ENCODE data around the gene CLASP1. TPM values are rescaled to one million over a fixed set of nuclear protein-coding genes. Genes with fewer than 3 reads are reported as not detected.

Gene CLASP1
- total RNA-seq, 1 experiment from 2014 or later, result 46.1 TPM

GRCh38 chr2:121324601-121325000, 324.7 kb downstream of the CLASP1 start:
- Mint-ChIP-seq H3K27me3 (ENCODE audit: insufficient read depth, unreplicated experiment) (no peaks in the 10 kb centered on the region), H3K4me3 (ENCODE audit: unreplicated experiment) (no peak overlapping the region), H3K36me3 (ENCODE audit: insufficient read depth, unreplicated experiment) (no peaks in the 10 kb centered on the region), H3K27ac (ENCODE audit: unreplicated experiment) (no peak overlapping the region), H3K4me1 (ENCODE audit: low read depth, unreplicated experiment) (peaks cover 9% of the 10 kb centered on the region), H3K9me3 (ENCODE audit: unreplicated experiment) (no peaks in the 10 kb centered on the region)
- intact Hi-C loops (cut with micrococcal nuclease; ENCODE audit: unreplicated experiment), result no loop called here
- no peaks in the 10 kb centered on the region for H3K36me3 ChIP-seq (ENCODE audit: control insufficient read depth, insufficient read depth, low read length)
- no peak overlapping the region for H3K4me3 ChIP-seq (ENCODE audit: low read depth, low read length)
- no peak for DNase-seq
- H3K4me1 ChIP-seq, result peaks cover 9% of the 10 kb centered on the region
- no peak for TF ChIP-seq CTCF (IDR thresholded peaks at IDR 0.05; ENCODE audit: insufficient read depth in 1 of 2, low read depth in 1 of 2, low read length in 1 of 2, severe bottlenecking in 1 of 2, unreplicated experiment in 1 of 2)
- H3K27me3 ChIP-seq (replicated peaks; ENCODE audit: control insufficient read depth, insufficient read depth, low read length), result no peaks in the 10 kb centered on the region
- no TSS peak for BruUV-seq (replicated peaks)
- CTCF ChIA-PET, result interaction anchor here (1.3 kb wide), 1 partner anchor 196 kb away, joined by 3 read pairs; no protein-coding TSS in a partner anchor
- POLR2A ChIA-PET, result no interaction called here
- no peaks in the 10 kb centered on the region for H3K9me3 ChIP-seq

- Histone ChIP-seq H3K27me3 (replicated peaks; ENCODE audit: control insufficient read depth, insufficient read depth, low read length) (no peaks in the 10 kb centered on the region), H3K4me1 (peaks cover 13% of the 10 kb centered on the region), H3K9me3 (no peaks in the 10 kb centered on the region), H3K4me3 (ENCODE audit: low read depth, low read length) (no peak overlapping the region), H3K36me3 (ENCODE audit: control insufficient read depth, insufficient read depth, low read length) (no peaks in the 10 kb centered on the region)
- no peak overlapping the region for H3K4me3 Mint-ChIP-seq (ENCODE audit: unreplicated experiment)
- DNase-seq, result no peak
- CTCF ChIA-PET, result interaction anchor here (0.7 kb wide), 1 partner anchor 950 kb away, joined by 5 read pairs; no protein-coding TSS in a partner anchor
- TF ChIP-seq CTCF (IDR thresholded peaks at IDR 0.05; ENCODE audit: insufficient read depth in 1 of 2, low read depth in 1 of 2, low read length in 1 of 2, severe bottlenecking in 1 of 2, unreplicated experiment in 1 of 2), result no peak
- H3K27me3 Mint-ChIP-seq (ENCODE audit: insufficient read depth, unreplicated experiment), result no peaks in the 10 kb centered on the region
- POLR2A ChIA-PET, result no interaction called here
- BruUV-seq (replicated peaks), result no TSS peak
- H3K36me3 Mint-ChIP-seq (ENCODE audit: insufficient read depth, unreplicated experiment), result no peaks in the 10 kb centered on the region
- H3K27ac Mint-ChIP-seq (ENCODE audit: unreplicated experiment), result no peak overlapping the region
- intact Hi-C loops (cut with micrococcal nuclease; ENCODE audit: unreplicated experiment), result no loop called here
- no peaks in the 10 kb centered on the region for H3K9me3 Mint-ChIP-seq (ENCODE audit: unreplicated experiment)
- H3K4me1 Mint-ChIP-seq (ENCODE audit: low read depth, unreplicated experiment), result peaks cover 16% of the 10 kb centered on the region
These were observed 327.8 kb downstream of the CLASP1 start for GRCh38 chr2:121321476-121321875.

- H3K36me3 Mint-ChIP-seq (ENCODE audit: insufficient read depth, unreplicated experiment), result no peaks in the 10 kb centered on the region
- intact Hi-C loops (cut with micrococcal nuclease; ENCODE audit: unreplicated experiment), result no loop called here
These were observed 329.3 kb downstream of the CLASP1 start for GRCh38 chr2:121319941-121320340.

More at GRCh38 chr2:121319941-121320340, 329.3 kb downstream of the CLASP1 start:
- TF ChIP-seq CTCF (IDR thresholded peaks at IDR 0.05; ENCODE audit: insufficient read depth in 1 of 2, low read depth in 1 of 2, low read length in 1 of 2, severe bottlenecking in 1 of 2, unreplicated experiment in 1 of 2), result no peak
- ChIA-PET CTCF (interaction anchor here (0.6 to 1.9 kb wide), 5 partner anchors 15 to 234 kb away, joined by 3 to 9 read pairs (median 4); no protein-coding TSS in a partner anchor), POLR2A (no interaction called here)
- Histone ChIP-seq H3K36me3 (ENCODE audit: control insufficient read depth, insufficient read depth, low read length) (no peaks in the 10 kb centered on the region), H3K9me3 (no peaks in the 10 kb centered on the region), H3K4me3 (ENCODE audit: low read depth, low read length) (no peak overlapping the region), H3K4me1 (peaks cover 13% of the 10 kb centered on the region), H3K27me3 (replicated peaks; ENCODE audit: control insufficient read depth, insufficient read depth, low read length) (no peaks in the 10 kb centered on the region)
- peak; percentile 46 to 52 for DNase-seq
- no peaks in the 10 kb centered on the region for H3K27me3 Mint-ChIP-seq (ENCODE audit: insufficient read depth, unreplicated experiment)
- peaks cover 16% of the 10 kb centered on the region for H3K4me1 Mint-ChIP-seq (ENCODE audit: low read depth, unreplicated experiment)
- BruUV-seq (replicated peaks), result no TSS peak
- peak overlapping the region; percentile 20 for H3K27ac Mint-ChIP-seq (ENCODE audit: unreplicated experiment)
- H3K4me3 Mint-ChIP-seq (ENCODE audit: unreplicated experiment), result no peak overlapping the region
- H3K9me3 Mint-ChIP-seq (ENCODE audit: unreplicated experiment), result no peaks in the 10 kb centered on the region
